ENCODE results near the gene C3orf49. TPM values are rescaled to one million over a fixed set of nuclear protein-coding genes. Genes with fewer than 3 reads are reported as not detected.

The C3orf49 gene
- polyA plus RNA-seq, 3 donors: 0.32 to 0.72 (median 0.40) TPM

DNA sequence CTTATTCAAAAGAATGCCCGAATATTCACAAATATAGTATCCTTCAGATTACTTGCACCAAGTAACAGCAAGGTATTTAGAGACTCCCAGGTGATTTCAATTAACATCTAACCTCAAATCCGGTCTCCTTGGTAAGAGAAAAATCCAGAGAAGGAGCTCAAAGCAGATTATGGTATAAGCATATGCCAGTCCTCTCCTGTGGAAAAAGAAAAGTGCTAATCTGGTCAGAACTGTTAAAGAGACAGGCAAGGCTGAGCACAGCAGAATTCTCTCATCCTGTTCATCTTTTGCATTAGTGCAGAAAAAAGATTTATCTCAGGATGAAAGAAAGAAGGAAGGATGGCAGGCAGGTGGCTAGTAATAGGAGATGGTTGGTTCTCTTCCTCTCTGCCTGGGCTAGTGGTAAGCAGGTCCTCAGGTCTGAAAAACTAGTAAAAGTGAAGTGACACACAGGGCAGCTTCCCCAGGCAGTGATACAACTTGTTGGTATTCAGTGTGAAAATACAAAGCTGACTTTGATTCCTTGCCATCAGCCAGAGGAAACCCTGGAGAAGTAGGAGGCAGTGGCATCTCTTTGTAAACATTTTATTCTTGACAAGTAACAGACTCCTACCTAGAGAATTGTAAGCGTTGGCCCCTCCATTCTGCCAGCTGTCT is 58.8 kb downstream of the C3orf49 start:
- DNase-seq (ENCODE audit: low read depth in 3 of 3, low spot score in 2 of 3): no peak

GRCh38 chr3:63878394-63879060 is 59.4 kb downstream of the C3orf49 start:
- DNase-seq (ENCODE audit: low read depth in 3 of 3, low spot score in 2 of 3): no peak

- no peak for DNase-seq (ENCODE audit: low read depth in 3 of 3, low spot score in 2 of 3)
Observed at GRCh38 chr3:63880653-63881052, 61.6 kb downstream of the C3orf49 start.

- DNase-seq (ENCODE audit: low read depth in 3 of 3, low spot score in 2 of 3): no peak
Observed at GRCh38 chr3:63886858-63887257, 67.8 kb downstream of the C3orf49 start.

GRCh38 chr3:63891518-63891917 is 72.4 kb downstream of the C3orf49 start:
- no peak for DNase-seq (ENCODE audit: low read depth in 3 of 3, low spot score in 2 of 3)

DNA sequence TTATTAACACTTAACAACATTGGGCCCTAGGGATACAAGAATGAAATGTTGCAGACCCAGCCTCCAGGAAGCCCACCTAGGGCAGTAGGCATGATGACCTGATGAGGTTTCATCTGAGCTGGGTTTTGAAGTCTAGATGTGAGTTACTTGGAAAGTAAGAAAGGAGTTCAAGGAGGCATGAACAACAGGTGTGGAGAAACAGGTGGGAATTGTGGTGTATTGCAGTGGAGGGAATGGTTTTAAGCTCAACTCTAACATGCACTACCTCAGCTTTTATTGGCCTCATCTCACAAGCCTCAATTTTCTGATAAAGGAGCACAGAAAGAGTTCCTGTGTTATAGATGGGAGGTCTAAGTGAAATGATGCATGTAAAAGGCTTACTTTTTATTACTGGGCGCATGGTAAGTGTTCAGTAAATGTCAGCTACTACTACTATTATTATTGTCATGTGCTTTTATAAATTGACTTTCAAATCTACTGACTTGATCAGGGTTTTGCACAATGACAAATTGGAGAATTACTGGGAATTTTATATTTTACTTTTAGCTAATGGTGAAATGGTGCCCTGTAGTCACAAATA is 73.8 kb downstream of the C3orf49 start:
- DNase-seq (ENCODE audit: low read depth in 3 of 3, low spot score in 2 of 3): no peak

GRCh38 chr3:63895422-63896189 is 76.5 kb downstream of the C3orf49 start:
- DNase-seq (ENCODE audit: low read depth in 3 of 3, low spot score in 2 of 3): no peak

DNA sequence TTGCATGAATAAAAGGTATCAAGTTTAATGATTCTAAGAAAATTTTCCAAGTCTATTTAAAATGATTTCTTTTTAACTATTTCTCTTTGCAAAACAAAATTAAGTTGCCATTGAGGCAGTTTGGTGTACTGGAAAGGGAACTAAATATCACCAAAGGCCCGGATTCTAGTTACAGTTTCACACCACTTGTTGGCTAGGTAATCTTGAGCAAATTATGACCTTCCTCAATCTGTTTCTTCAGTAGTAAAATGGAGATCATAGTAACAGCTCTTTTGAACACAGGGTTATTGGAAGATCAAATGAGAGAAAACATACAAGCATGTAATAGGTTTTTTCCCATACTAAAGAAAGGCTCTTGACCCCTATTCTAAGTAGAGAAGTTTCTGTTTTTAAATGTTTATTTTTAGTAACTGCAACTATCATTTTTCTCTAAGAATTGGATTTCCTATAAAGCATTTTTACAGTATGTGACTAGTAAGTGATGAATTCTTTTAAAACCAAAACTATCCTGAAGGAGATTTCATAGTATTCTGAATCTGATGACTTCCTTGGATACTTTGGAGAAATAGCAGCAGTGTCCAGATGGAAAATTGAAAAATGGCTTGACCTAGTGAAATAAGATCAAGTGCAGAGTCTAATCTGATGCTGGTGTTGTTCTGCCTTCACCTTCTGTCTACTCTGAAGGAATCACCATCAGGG is 77.4 kb downstream of the C3orf49 start:
- no peak for DNase-seq (ENCODE audit: low read depth in 3 of 3, low spot score in 2 of 3)

Other genes starting within 250 kb of the C3orf49 start
- gene SNTN, start 166.6 kb upstream of the C3orf49 start, polyA plus RNA-seq (ENCODE audit: insufficient read length in 3 of 3): not detected
- gene THOC7, start 44.5 kb downstream of the C3orf49 start, polyA plus RNA-seq (ENCODE audit: insufficient read length in 3 of 3): 100 to 1,000 TPM in 1 of 3 donors, 10 to 100 TPM in 2; 84.5 to 101 (median 95.6) TPM
- 10 to 100 TPM; 14.5 to 16.2 (median 14.9) TPM for gene ATXN7, start 44.6 kb downstream of the C3orf49 start, polyA plus RNA-seq (ENCODE audit: insufficient read length in 3 of 3)
- under 1 TPM in 1 of 3 donors, not detected in 2; 0.53 TPM for gene SCAANT1, start 93.1 kb downstream of the C3orf49 start, polyA plus RNA-seq (ENCODE audit: insufficient read length in 3 of 3)
- 100 to 1,000 TPM; 122 to 125 (median 124) TPM for gene PSMD6, start 204.2 kb downstream of the C3orf49 start, polyA plus RNA-seq (ENCODE audit: insufficient read length in 3 of 3)